HepG2 (cell line): ENCODE results near the gene PELI2. TPM values are rescaled to one million over a fixed set of nuclear protein-coding genes. Genes with fewer than 3 reads are reported as not detected.

Experiments used
- ATAC-seq: fragments of 200-7000 bp; cut with Tn5 transposase; 3 replicates; pipeline ENCODE4 v1.9.1; 2020; ENCODE audit warnings: mild to moderate bottlenecking, moderate library complexity
- BruUV-seq: library from RNA; stranded (reverse); fragments of 400-500 nt; replicated peaks from 2 replicates; lab custom pipeline; 2021; lab: Mats Ljungman, UMichigan
- CTCF ChIA-PET: fragments of 300-600 bp; formaldehyde crosslinking; extraction: SDS; loops from one replicate; lab custom pipeline; 2021; ENCODE audit warnings: low total read pairs, inconsistent platforms, low intra/inter-chr PET ratio; lab: Yijun Ruan, JAX
- POLR2A ChIA-PET: fragments of 350-600 bp; sonication (Branson Sonifier 250); formaldehyde crosslinking; loops from one replicate; lab custom pipeline; 2020; ENCODE audit warnings: antibody characterized with exemption, inconsistent platforms; lab: Yijun Ruan, JAX
- DNase-seq: peaks from one replicate; pipeline ENCODE4 v3.0.0-alpha.2; 2015; ENCODE audit warnings: low spot score
- FAIRE-seq: peaks from 3 replicates; lab custom pipeline; 2011; peaks lifted over from hg19 to GRCh38; lab: Jason Lieb, UNC
- H2AFZ ChIP-seq: one replicate; pipeline ENCODE4 v1.6.1; 2011; ENCODE audit warnings: low read length, inconsistent platforms
- H3K27ac ChIP-seq: fragments of 300-600 bp; 3 replicates; pipeline ENCODE4 v1.8.0; 2011; ENCODE audit warnings: mixed run types, mild to moderate bottlenecking, mixed read lengths, low read length, inconsistent platforms; ENCODE audit not compliant: insufficient read depth; ENCODE audit errors: extremely low read length
- H3K27me3 ChIP-seq, 2 experiments: fragments of 200-600 bp in 1 of 2; 2 replicates in 1 of 2; 3 replicates in 1 of 2; pipeline versions ENCODE4 v1.6.0 to v1.8.0; 2011; ENCODE audit warnings: low read length in 2 of 2, mild to moderate bottlenecking in 2 of 2, moderate library complexity in 2 of 2, inconsistent platforms in 1 of 2; ENCODE audit not compliant: insufficient read depth in 2 of 2, control insufficient read depth in 1 of 2
- H3K36me3 ChIP-seq, 2 experiments: fragments of 200-600 bp in 1 of 2; replicated peaks in 1 of 2; 2 replicates in 1 of 2; 3 replicates in 1 of 2; pipeline versions ENCODE4 v1.5.1 to v1.8.0; 2011; ENCODE audit warnings: low read length in 2 of 2, inconsistent platforms in 1 of 2; ENCODE audit not compliant: insufficient read depth in 2 of 2, control insufficient read depth in 1 of 2
- H3K4me1 ChIP-seq: 2 replicates; pipeline ENCODE4 v1.5.1; 2012; ENCODE audit warnings: low read length, inconsistent platforms; ENCODE audit not compliant: insufficient read depth
- H3K4me2 ChIP-seq: 2 replicates; pipeline ENCODE4 v1.6.0; 2011; ENCODE audit warnings: low read depth, low read length, inconsistent platforms
- H3K4me3 ChIP-seq, 3 experiments: fragments of 200-600 bp in 1 of 3; sonication (generic), shearing (Covaris generic) in 1 of 3; replicated peaks in 1 of 3; 2 replicates each; pipeline ENCODE4 v1.5.1; 2011 to 2016; ENCODE audit warnings: low read length in 3 of 3, inconsistent platforms in 2 of 3, low read depth in 2 of 3, mild to moderate bottlenecking in 2 of 3, control low read depth in 1 of 3, mixed read lengths in 1 of 3; ENCODE audit not compliant: insufficient read depth in 1 of 3
- H3K79me2 ChIP-seq: one replicate; pipeline ENCODE4 v1.6.1; 2011; ENCODE audit warnings: low read length, inconsistent platforms; ENCODE audit not compliant: insufficient read depth
- H3K9ac ChIP-seq: 2 replicates; pipeline ENCODE4 v1.6.0; 2011; ENCODE audit warnings: mild to moderate bottlenecking, low read depth, low read length, inconsistent platforms; ENCODE audit not compliant: insufficient read depth
- H3K9me3 ChIP-seq: 2 replicates; pipeline ENCODE4 v1.5.1; 2012; ENCODE audit warnings: mild to moderate bottlenecking, low read length
- H4K20me1 ChIP-seq: 2 replicates; pipeline ENCODE4 v1.6.0; 2011; ENCODE audit warnings: inconsistent platforms, mild to moderate bottlenecking, low read length, moderate library complexity; ENCODE audit not compliant: insufficient read depth
- ADNP ChIP-seq: sonication (generic); formaldehyde crosslinking; IDR thresholded peaks from 2 replicates; pipeline ENCODE4 v1.4.0; 2020; ENCODE audit warnings: missing genetic modification reagents
- NR1H2 ChIP-seq: sonication (generic); formaldehyde crosslinking; IDR thresholded peaks from 2 replicates; pipeline ENCODE4 v1.8.1; 2022; ENCODE audit warnings: low read depth, missing genetic modification reagents, borderline replicate concordance
- SMARCC2 ChIP-seq: fragments of 450-650 bp; IDR thresholded peaks from 2 replicates; pipeline ENCODE4 v1.6.1; 2017; ENCODE audit warnings: antibody characterized with exemption, mild to moderate bottlenecking
- SNAPC4 ChIP-seq: sonication (generic); formaldehyde crosslinking; IDR thresholded peaks from 2 replicates; pipeline ENCODE4 v1.4.0; 2020; ENCODE audit warnings: mild to moderate bottlenecking, missing genetic modification reagents
- THAP9 ChIP-seq: sonication (generic); formaldehyde crosslinking; IDR thresholded peaks from 2 replicates; pipeline ENCODE4; 2020; ENCODE audit warnings: missing genetic modification reagents, mild to moderate bottlenecking, borderline replicate concordance
- TOPORS ChIP-seq: sonication (generic); formaldehyde crosslinking; IDR thresholded peaks from 2 replicates; pipeline ENCODE4 v1.8.0; 2023; ENCODE audit warnings: mild to moderate bottlenecking, missing genetic modification reagents
- ZFP41 ChIP-seq: sonication (generic); formaldehyde crosslinking; IDR thresholded peaks from 2 replicates; pipeline ENCODE4 v1.4.0; 2020; ENCODE audit warnings: mild to moderate bottlenecking, missing genetic modification reagents, borderline replicate concordance
- ZGPAT ChIP-seq: IDR thresholded peaks from 2 replicates; pipeline ENCODE4 v1.6.1; 2016; ENCODE audit warnings: mild to moderate bottlenecking
- ZNF616 ChIP-seq: sonication (generic); formaldehyde crosslinking; IDR thresholded peaks from 2 replicates; pipeline ENCODE4 v1.5.0; 2020; ENCODE audit warnings: low read depth, mild to moderate bottlenecking, missing genetic modification reagents
- WGBS: methylation state at CpG from one replicate; pipeline ENCODE4 v1.1.6; 2017; ENCODE audit warnings: low lambda C conversion rate; 5-methylcytosine and 5-hydroxymethylcytosine counted together
- in situ Hi-C: cut with HindIII; loops from 2 replicates; pipeline ENCODE4 v1.10.0; 2017; ENCODE audit warnings: low pct_unique_long_range_greater_than_20kb; ENCODE audit not compliant: extremely low pct_ligation_motif_present
- intact Hi-C: fragments of 100-400 bp; cut with micrococcal nuclease; formaldehyde crosslinking; loops from one replicate; pipeline ENCODE4 v1.10.0; 2022; ENCODE audit not compliant: unreplicated experiment
- polyA plus RNA-seq, 8 experiments: library from polyadenylated mRNA; depleted of rRNA in 3 of 8; stranded (reverse) in 7 of 8; unstranded in 1 of 8; fragments of >200 nt; fragmentation: Illumina TruSeq in 4 of 8; extraction: Trizol in 4 of 8; gene quantifications; 2 replicates each; pipeline versions ENCODE4 v1.2.1 to v1.2.3, GENCODE V29; 2011 to 2016; ENCODE audit warnings: low read depth in 4 of 8, missing spikeins in 1 of 8, mixed read lengths in 1 of 8; ENCODE audit not compliant: insufficient read depth in 1 of 8
- total RNA-seq, 5 experiments: library from RNA; depleted of rRNA; stranded (reverse); fragments of >200 nt; fragmentation: Illumina TruSeq; extraction: Trizol; gene quantifications; 2 replicates each; pipeline ENCODE4 v1.2.3, GENCODE V29; 2016; ENCODE audit warnings: low read depth in 1 of 5

The PELI2 gene
- total and polyA plus RNA-seq, 2 of the 13 experiments (the other 11 are each of a cell fraction or from before 2014, with no cell fraction given) = 0.07 TPM; not detected in 1

GRCh38 chr14:56273155-56273554, 154.9 kb downstream of the PELI2 start:
- Histone ChIP-seq H3K9ac (no peak overlapping the region), H3K4me2 (no peak overlapping the region), H3K4me3 (no peak overlapping the region), H3K27me3 (peaks cover 0 to 4% of the 10 kb centered on the region in 2 experiments; a peak in 1 of 5 replicates), H3K4me1 (no peaks in the 10 kb centered on the region), H3K79me2 (no peaks in the 10 kb centered on the region), H4K20me1 (no peaks in the 10 kb centered on the region), H3K36me3 (no peaks in the 10 kb centered on the region)
- ChIA-PET POLR2A (no interaction called here), CTCF (no interaction called here)
- no TSS peak for BruUV-seq
- intact Hi-C loops (no loop called here), in situ Hi-C loops (no loop called here)
- no peak for ATAC-seq
- no peak for TF ChIP-seq THAP9 (CRISPR knock-in tag)
- TF ChIP-seq ADNP (CRISPR knock-in tag) = no peak
- TF ChIP-seq ZGPAT (CRISPR knock-in tag) = no peak
- TF ChIP-seq, all 625 proteins: peak for 0
- WGBS = 13% methylated on average over 2 of the region's 3 CpGs
- DNase-seq (no peak), FAIRE-seq (no peak)
- no peak overlapping the region for H3K27ac ChIP-seq
- no peak overlapping the region for H2AFZ ChIP-seq
- no peaks in the 10 kb centered on the region for H3K9me3 ChIP-seq

- in situ Hi-C loops = no loop called here
- Histone ChIP-seq H3K27ac (no peak overlapping the region), H3K79me2 (no peaks in the 10 kb centered on the region), H3K4me3 (no peak overlapping the region), H3K4me1 (no peaks in the 10 kb centered on the region), H3K27me3 (peaks cover 0 to 4% of the 10 kb centered on the region in 2 experiments; a peak in 1 of 5 replicates), H2AFZ (no peak overlapping the region), H4K20me1 (no peaks in the 10 kb centered on the region), H3K9me3 (no peaks in the 10 kb centered on the region), H3K9ac (no peak overlapping the region), H3K4me2 (no peak overlapping the region), H3K36me3 (no peaks in the 10 kb centered on the region)
- ChIA-PET CTCF (no interaction called here), POLR2A (no interaction called here)
- 53% methylated on average over 6 of the region's 6 CpGs for WGBS
- intact Hi-C loops = no loop called here
- no TSS peak for BruUV-seq
- no peak for DNase-seq
- no peak for ATAC-seq
- no peak for FAIRE-seq
- TF ChIP-seq SMARCC2 (no peak), SNAPC4 (no peak), ZNF616 (CRISPR knock-in tag) (no peak), NR1H2 (CRISPR knock-in tag) (no peak), ZFP41 (CRISPR knock-in tag) (no peak), TOPORS (CRISPR knock-in tag) (no peak)
These were observed 155.7 kb downstream of the PELI2 start for GRCh38 chr14:56273951-56274350.
